Tibial nerve (tissue), 4 donors: Measurements from ENCODE around the gene GPR6.

Source experiments
- CTCF ChIP-seq, 5 experiments: fragments of 200-600 bp in 3 of 5; fragments of 450-650 bp in 2 of 5; sonication (generic) in 3 of 5; IDR thresholded peaks; one replicate each; pipeline ENCODE4 v1.5.1; 2016 to 2019; ENCODE audit warnings: antibody characterized with exemption in 5 of 5, mild to moderate bottlenecking in 3 of 5, moderate library complexity in 2 of 5
- EP300 ChIP-seq, 2 donors: sonication (generic); formaldehyde crosslinking; IDR thresholded peaks; one replicate each; pipeline ENCODE4 v1.6.1; 2017; ENCODE audit warnings: antibody characterized with exemption in 2 of 2, mild to moderate bottlenecking in 1 of 2
- POLR2A ChIP-seq, 2 donors: fragments of 450-650 bp; IDR thresholded peaks; one replicate each; pipeline ENCODE4 v1.6.1; 2017; ENCODE audit warnings: antibody characterized with exemption in 2 of 2, mild to moderate bottlenecking in 2 of 2, moderate library complexity in 2 of 2

DNA sequence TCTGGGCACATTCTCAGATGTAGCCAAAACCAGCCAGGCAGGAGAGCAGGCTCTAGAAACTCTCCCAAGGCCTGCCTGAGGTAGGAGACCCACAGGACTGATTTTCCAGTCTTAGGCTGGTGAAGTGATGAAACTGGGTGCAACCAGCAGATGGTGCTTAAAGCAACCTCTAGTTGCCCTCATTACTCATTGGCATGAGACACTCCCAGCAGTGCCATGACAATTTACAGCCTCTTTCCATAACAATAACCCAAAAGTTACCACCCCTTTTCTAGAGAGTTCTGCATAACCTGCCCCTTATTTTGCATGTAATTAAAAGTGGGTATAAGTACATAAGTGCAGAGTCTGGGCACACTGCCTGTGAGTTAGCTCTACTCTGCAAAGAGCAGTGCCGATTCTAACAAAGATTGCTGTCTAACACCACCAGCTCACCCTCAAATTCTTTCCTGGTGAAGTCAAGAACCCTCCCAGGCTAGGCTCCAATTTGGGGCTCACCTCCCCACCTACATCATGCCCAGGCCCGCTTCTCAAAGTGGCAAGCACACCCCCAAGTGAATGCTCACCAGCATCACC is 14.4 kb upstream of the GPR6 start:
- TF ChIP-seq CTCF (IDR thresholded peaks at IDR 0.05) (no peak), POLR2A (IDR thresholded peaks at IDR 0.05) (no peak), EP300 (IDR thresholded peaks at IDR 0.05) (no peak)
